Karpas-422 (cell line): ENCODE data around the gene FAM72C. TPM values are rescaled to one million over a fixed set of nuclear protein-coding genes. Genes with fewer than 3 reads are reported as not detected.
"Not testable (repeated sequence)": the region's sequence is repeated elsewhere in the genome, so short reads cannot be mapped to it uniquely, and the experiment has no call there.

Source experiments
- DNase-seq: peaks from one replicate; pipeline ENCODE4 v3.0.0-alpha.2; 2015
- H2AFZ ChIP-seq: fragments of 200-600 bp; sonication (generic); 2 replicates; pipeline ENCODE4 v1.6.1; 2014; ENCODE audit warnings: antibody characterized with exemption, low read length, mixed read lengths
- H3K27ac ChIP-seq: fragments of 200-600 bp; sonication (generic); 2 replicates; pipeline ENCODE4 v1.5.1; 2014; ENCODE audit warnings: mild to moderate bottlenecking, low read length, moderate library complexity
- H3K27me3 ChIP-seq: fragments of 200-600 bp; sonication (generic); 2 replicates; pipeline ENCODE4 v1.6.1; 2014; ENCODE audit warnings: low read length, mixed read lengths
- H3K36me3 ChIP-seq: fragments of 200-600 bp; sonication (generic); 2 replicates; pipeline ENCODE4 v1.6.1; 2014; ENCODE audit warnings: low read length, mixed read lengths; ENCODE audit not compliant: insufficient read depth
- H3K4me1 ChIP-seq: fragments of 200-600 bp; sonication (generic); 2 replicates; pipeline ENCODE4 v1.6.1; 2014; ENCODE audit warnings: mild to moderate bottlenecking, low read length, mixed read lengths
- H3K4me2 ChIP-seq: fragments of 200-600 bp; sonication (generic); 2 replicates; pipeline ENCODE4 v1.6.1; 2014; ENCODE audit warnings: low read length, low read depth, mild to moderate bottlenecking; ENCODE audit not compliant: poor library complexity, severe bottlenecking
- H3K4me3 ChIP-seq: fragments of 200-600 bp; sonication (generic); 2 replicates; pipeline ENCODE4 v1.5.1; 2014; ENCODE audit warnings: mild to moderate bottlenecking, antibody characterized with exemption, low read length, mixed read lengths
- H3K79me2 ChIP-seq: fragments of 200-600 bp; sonication (generic); 2 replicates; pipeline ENCODE4 v1.6.1; 2014; ENCODE audit warnings: mild to moderate bottlenecking, low read length, mixed read lengths
- H3K9ac ChIP-seq: fragments of 200-600 bp; sonication (generic); 2 replicates; pipeline ENCODE4 v1.6.0; 2014; ENCODE audit warnings: low read length
- H3K9me2 ChIP-seq: fragments of 200-600 bp; sonication (generic), shearing (Covaris generic); replicated peaks from 2 replicates; pipeline ENCODE4 v1.6.0; 2014; ENCODE audit warnings: mild to moderate bottlenecking, low read length, moderate library complexity; ENCODE audit not compliant: insufficient read depth
- H3K9me3 ChIP-seq: fragments of 300-700, 200-600 bp; sonication (generic); 2 replicates; pipeline ENCODE4 v1.6.1; 2014; ENCODE audit warnings: low read length, mixed read lengths
- H4K20me1 ChIP-seq: fragments of 200-600 bp; sonication (generic); 2 replicates; pipeline ENCODE4 v1.6.1; 2014; ENCODE audit warnings: mild to moderate bottlenecking, antibody characterized with exemption, low read length, low read depth; ENCODE audit not compliant: insufficient read depth
- total RNA-seq: library from RNA; depleted of rRNA; stranded (reverse); fragments of >200 nt; shearing (Covaris generic); gene quantifications from 2 replicates; pipeline ENCODE4 v1.2.3, GENCODE V29; 2014; ENCODE audit warnings: low replicate concordance

Gene FAM72C
- total RNA-seq, 1 experiment from 2014 or later = 24.2 TPM

DNA sequence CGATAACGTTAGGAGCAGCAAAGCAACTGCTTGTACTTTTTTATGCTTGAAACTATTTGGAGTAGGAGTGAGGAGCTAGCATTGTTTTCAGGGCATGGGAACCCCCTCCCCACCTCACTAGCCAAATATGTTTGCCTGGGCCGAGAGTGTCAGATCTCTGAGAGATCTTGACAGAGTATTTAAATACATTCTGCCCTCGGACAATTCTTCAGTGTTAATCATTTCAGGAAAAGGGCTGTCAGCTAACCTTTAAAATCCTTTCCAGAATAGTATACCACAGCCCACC is 17.6 kb upstream of the FAM72C start:
- H3K4me1 ChIP-seq, DNase-seq, H4K20me1 ChIP-seq, H3K9me3 ChIP-seq, H3K9ac ChIP-seq, H2AFZ ChIP-seq, H3K4me3 ChIP-seq, H3K4me2 ChIP-seq, H3K27me3 ChIP-seq, H3K9me2 ChIP-seq, H3K79me2 ChIP-seq, H3K27ac ChIP-seq, H3K36me3 ChIP-seq: not testable (repeated sequence)

DNA sequence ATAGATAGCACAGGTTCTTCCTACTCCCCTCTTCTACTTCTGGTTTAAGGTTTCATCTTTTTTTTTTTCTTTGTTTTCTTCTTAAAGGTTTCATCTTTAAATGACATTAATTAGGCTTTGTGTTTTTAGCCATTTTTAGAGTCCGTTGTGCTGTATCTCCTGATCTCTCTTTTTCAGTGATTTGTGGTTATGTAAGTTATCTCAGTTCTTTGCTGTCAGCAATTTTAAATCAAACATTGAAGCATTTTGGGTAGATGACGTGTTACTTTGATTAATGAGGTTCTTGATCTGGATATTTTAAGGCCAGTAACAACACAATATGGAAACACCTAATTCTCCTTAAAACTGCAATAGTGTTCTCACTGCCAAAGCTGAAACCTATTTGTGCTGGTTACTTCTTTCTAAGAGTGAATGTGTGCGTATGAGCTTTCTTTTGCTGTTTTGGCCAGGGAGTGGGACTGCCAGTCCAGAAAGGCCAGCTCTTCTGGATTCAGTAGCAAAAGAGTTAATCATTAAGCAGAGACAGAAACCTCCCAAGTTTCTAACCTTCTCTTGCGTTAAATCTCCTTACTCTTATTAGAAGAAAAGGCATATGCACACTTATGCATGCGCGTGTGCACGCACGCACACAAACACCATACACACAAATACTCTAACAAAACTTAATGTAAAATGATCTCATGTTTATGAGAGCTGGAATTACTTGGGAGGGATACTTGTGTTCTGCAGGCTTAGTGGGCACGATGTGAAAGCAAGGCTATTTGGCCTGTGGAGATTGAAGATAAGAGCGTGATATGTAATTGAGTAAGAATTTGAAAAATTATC is 17.0 kb upstream of the FAM72C start:
- H3K27ac ChIP-seq, H3K9me2 ChIP-seq: not testable (repeated sequence)

DNA sequence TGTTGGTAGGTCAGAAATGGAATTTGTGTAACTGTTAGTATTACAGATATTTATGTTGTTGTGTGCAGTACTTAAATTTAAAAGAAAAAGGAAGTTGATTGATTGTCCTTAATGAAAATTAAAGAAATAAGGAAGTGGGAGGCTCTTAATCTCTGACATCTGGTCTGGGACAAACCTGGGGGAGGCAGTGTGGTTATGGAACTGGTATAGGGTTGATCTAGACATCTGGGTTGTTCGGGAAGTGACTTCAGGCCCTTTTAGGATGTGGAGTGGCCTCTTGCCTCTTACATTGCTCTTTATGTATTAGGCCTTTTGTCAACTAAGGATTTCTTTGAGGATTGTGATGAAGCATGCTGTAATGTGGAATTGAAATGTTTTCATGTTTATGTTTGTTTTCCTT is 16.1 kb upstream of the FAM72C start:
- H3K4me3 ChIP-seq, H3K36me3 ChIP-seq, H3K27ac ChIP-seq, DNase-seq, H3K79me2 ChIP-seq, H4K20me1 ChIP-seq, H3K4me2 ChIP-seq, H3K9ac ChIP-seq, H3K27me3 ChIP-seq, H3K9me2 ChIP-seq, H3K4me1 ChIP-seq, H3K9me3 ChIP-seq, H2AFZ ChIP-seq: not testable (repeated sequence)

More for the DNA sequence above, 17.0 kb upstream of the FAM72C start:
- not testable (repeated sequence) for H3K9ac ChIP-seq, H2AFZ ChIP-seq, H4K20me1 ChIP-seq, H3K79me2 ChIP-seq, H3K27me3 ChIP-seq, DNase-seq, H3K4me3 ChIP-seq, H3K36me3 ChIP-seq, H3K4me1 ChIP-seq, H3K9me3 ChIP-seq, H3K4me2 ChIP-seq

DNA sequence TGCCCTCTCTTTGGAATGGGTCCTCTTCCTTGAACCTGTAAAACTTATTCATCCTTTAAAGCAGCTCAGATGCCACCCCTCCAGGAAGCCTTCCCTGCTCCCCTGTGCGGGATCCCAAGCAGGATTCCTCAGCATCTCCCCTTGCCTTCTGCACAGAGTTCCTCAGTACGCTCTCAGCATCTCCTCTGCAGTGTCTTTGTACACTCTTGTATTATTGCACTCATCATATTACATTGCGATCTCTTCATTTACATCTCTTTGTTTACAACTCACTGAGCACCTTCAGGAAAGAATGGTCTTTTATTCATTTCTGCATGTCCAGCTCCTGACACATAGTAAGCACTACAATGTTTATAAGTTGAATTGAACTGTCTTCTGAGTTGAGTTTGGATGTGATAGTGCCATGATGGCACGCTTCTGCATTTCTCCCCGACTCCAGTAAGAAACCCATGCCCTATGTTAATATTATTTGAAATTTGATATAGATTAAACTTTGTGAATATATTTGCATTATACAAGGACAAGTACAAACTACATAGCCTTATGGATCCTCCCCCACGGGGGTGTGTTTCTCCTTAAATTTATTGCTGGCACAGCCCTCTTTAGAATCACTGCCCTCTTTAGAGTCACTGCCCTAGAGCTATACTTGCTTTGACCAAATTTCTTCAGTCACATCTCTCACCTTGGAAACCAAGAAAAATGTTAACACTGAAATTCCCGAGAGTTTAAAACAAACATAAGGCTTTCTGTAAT is 13.1 kb upstream of the FAM72C start:
- not testable (repeated sequence) for H3K4me2 ChIP-seq

DNA sequence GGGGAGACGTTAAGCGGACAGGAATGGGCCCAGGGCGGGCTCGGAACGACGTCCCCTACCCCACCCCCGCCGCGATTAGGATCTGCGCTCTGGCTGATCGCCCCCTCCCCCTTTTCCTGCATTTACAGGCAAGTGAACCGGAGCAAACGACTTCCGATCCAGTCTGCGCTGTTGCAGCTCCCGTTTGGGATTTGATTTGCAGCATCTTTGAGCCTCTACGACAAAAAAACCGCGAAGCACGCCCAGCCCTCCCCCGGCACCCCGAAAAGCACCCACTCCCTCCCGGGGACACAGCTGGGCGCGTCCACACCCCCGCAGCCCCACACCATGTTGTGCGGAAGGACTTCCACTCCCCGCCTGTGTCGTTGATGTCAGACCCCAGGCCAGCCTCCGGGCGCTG is 2.6 kb upstream of the FAM72C start:
- not testable (repeated sequence) for H3K9me2 ChIP-seq, H3K9me3 ChIP-seq, H4K20me1 ChIP-seq, H3K27ac ChIP-seq, H3K4me1 ChIP-seq, H3K27me3 ChIP-seq, H2AFZ ChIP-seq, H3K36me3 ChIP-seq, H3K79me2 ChIP-seq
- DNase-seq = peak; percentile 40
- H3K4me2 ChIP-seq = peak overlapping the region; percentile 58
- peak overlapping the region; percentile 39; the same call in 1 of the 2 replicates for H3K9ac ChIP-seq
- H3K4me3 ChIP-seq = peak overlapping the region; percentile 51; the same call in 1 of the 2 replicates

More for the DNA sequence above, 13.1 kb upstream of the FAM72C start:
- not testable (repeated sequence) for H3K27ac ChIP-seq, H3K9ac ChIP-seq, DNase-seq, H3K9me3 ChIP-seq, H3K27me3 ChIP-seq, H4K20me1 ChIP-seq, H3K9me2 ChIP-seq, H2AFZ ChIP-seq, H3K4me1 ChIP-seq, H3K36me3 ChIP-seq, H3K4me3 ChIP-seq, H3K79me2 ChIP-seq

DNA sequence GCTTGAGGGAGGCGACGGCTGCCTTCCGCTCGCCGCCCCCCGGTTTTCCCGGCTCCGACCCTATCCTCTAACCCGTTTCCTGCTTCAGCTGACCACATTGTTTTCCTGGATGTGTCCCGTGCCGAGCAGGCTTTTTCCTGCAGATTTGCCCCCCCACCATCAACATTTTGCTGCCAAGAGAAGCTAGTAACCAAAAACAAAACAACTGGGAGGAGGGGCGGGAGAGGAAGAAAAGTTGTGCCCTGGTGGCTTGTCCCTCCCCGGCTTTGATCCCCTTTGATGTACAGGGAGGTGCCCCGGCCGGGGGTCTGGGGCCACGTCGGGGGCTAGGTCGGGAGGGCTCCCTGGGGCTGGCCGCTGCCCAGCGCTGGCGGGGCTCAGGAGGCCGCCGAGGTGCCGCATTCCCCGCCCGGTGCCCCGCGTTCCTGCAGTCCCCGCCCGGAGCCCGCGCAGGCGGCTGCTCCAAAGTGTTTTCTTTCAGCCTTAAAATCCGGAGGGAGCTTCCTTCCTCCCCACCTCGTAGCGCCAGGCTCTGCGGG is 2.2 kb upstream of the FAM72C start:
- not testable (repeated sequence) for H3K27ac ChIP-seq, H3K36me3 ChIP-seq, H3K9me3 ChIP-seq, H2AFZ ChIP-seq, H3K79me2 ChIP-seq, H3K9me2 ChIP-seq, H3K27me3 ChIP-seq, H3K4me1 ChIP-seq, DNase-seq, H4K20me1 ChIP-seq
- H3K4me3 ChIP-seq = peak overlapping the region; percentile 60; the same call in 1 of the 2 replicates
- peak overlapping the region; percentile 58 for H3K4me2 ChIP-seq
- peak overlapping the region; percentile 39; the same call in 1 of the 2 replicates for H3K9ac ChIP-seq

DNA sequence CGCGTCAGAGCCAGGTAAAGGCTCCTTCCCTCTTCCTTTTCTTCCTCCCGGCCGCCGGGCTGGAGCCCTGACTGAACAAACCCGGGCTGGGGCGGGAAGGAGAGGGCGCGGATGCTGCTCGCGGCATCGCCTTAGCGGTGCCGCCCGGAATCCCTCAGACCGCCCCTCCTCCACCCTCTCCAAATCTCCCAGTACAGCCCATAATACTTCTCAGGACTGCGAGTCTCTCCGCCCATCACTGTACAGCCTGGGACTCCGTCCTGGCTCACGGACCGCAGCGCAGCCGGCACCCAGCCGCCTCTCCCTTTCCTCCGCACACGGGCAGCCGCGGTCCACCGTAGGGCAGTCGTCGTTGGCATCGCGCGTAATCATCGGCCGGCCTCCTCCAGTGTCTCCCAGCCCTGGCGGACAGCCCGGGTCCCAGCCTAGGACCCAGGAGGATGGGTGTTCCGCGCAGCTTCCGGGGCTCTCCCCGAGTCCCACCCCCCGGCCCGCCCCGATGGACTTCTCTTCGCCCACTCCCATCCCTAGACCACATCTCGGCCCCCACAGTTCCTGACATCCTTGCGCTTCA is 1.1 kb upstream of the FAM72C start:
- not testable (repeated sequence) for H2AFZ ChIP-seq, H3K9ac ChIP-seq, H3K79me2 ChIP-seq, DNase-seq, H3K36me3 ChIP-seq, H3K9me2 ChIP-seq, H4K20me1 ChIP-seq, H3K4me3 ChIP-seq, H3K4me1 ChIP-seq, H3K27me3 ChIP-seq, H3K27ac ChIP-seq, H3K4me2 ChIP-seq, H3K9me3 ChIP-seq

DNA sequence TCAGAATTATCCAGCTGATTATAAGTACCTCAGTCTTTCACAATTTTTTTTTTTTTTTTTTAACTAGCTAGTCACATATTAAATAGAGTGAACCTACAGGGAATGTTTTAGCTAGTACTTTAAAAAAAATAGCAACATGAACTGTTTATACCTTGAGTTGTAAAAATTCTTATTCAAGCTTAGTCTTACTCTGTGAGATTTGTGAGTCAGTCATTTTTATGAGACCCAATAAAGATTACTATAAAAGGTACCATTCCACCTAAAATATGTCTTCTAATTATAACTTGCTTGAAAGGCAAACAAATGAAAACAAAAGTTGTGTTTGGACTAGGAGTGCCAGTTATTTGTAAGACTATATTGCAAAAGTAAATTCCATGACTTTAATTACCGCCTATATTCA is 5.9 kb downstream of the FAM72C start:
- not testable (repeated sequence) for H3K79me2 ChIP-seq, H3K9me3 ChIP-seq, H3K9ac ChIP-seq, DNase-seq, H3K27ac ChIP-seq, H2AFZ ChIP-seq, H3K4me2 ChIP-seq, H3K27me3 ChIP-seq, H3K36me3 ChIP-seq, H4K20me1 ChIP-seq, H3K9me2 ChIP-seq, H3K4me1 ChIP-seq, H3K4me3 ChIP-seq
